Caki2 (cell line): ENCODE measurements around the gene ZNF19. TPM values are rescaled to one million over a fixed set of nuclear protein-coding genes. Genes with fewer than 3 reads are reported as not detected.
"Not testable (repeated sequence)": the region's sequence is repeated elsewhere in the genome, so short reads cannot be mapped to it uniquely, and the experiment has no call there.

ENCODE experiments used
- DNase-seq: peaks from one replicate; pipeline ENCODE4 v3.0.0-alpha.2; 2015; ENCODE audit warnings: low read depth
- in situ Hi-C: cut with HindIII; loops from 2 replicates; pipeline ENCODE4 v1.10.0; 2016; ENCODE audit warnings: low sequenced_read_pairs, low pct_unique_long_range_greater_than_20kb, mixed read lengths
- total RNA-seq: library from RNA; depleted of rRNA; stranded (reverse); fragments of >200 nt; shearing (Covaris generic); gene quantifications from 2 replicates; pipeline ENCODE4 v1.2.3, GENCODE V29; 2014; ENCODE audit warnings: low replicate concordance; rRNA removed

The ZNF19 gene
- 0.98 and 3.0 TPM in 2 replicates for total RNA-seq

DNA sequence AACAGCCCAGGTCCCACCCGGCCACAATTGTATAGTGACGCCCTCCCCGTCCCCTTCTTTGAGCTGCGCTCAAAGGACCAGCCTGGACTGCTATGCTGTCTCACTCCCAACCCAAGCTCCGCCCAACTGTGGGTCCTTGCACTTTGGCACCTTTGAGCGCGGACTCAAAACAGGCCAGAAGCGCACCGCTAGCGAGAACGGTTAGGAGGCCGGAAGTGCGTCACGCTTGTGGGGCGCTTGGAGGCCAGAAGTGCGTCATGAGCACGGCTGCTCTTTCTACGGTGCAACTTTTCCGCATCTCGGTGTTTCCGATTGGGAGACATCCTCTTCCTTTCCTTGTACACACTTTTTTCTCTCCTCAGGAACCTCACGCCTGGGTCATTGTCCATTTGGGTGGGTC lies at the start of gene ZNF19:
ZNF19 (minus strand) TSS at position 203 of the 400 bp plus-strand sequence. CDS start 7,210 bp downstream, outside the sequence.
- in situ Hi-C loops, result no loop called here
- DNase-seq, result no peak

DNA sequence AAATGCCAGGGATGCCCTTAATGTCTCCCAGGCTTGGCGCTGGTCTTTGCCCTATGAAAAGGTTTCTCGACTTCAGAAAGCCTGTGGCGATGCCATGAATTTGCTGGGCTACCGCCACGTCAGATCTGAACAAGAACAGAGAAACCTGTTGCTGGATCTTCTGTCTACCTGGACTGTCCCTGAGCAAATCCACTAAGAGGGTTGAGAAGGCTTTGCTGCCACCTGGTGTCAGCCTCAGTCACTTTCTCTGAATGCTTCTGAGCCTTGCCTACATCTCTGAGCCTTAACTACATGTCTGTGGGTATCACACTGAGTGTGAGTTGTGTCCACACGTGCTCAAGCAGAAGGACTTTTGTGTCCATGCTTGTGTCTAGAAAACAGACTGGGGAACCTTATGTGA lies 48.5 kb upstream of the ZNF19 start:
- DNase-seq, result peak; percentile 22

DNA sequence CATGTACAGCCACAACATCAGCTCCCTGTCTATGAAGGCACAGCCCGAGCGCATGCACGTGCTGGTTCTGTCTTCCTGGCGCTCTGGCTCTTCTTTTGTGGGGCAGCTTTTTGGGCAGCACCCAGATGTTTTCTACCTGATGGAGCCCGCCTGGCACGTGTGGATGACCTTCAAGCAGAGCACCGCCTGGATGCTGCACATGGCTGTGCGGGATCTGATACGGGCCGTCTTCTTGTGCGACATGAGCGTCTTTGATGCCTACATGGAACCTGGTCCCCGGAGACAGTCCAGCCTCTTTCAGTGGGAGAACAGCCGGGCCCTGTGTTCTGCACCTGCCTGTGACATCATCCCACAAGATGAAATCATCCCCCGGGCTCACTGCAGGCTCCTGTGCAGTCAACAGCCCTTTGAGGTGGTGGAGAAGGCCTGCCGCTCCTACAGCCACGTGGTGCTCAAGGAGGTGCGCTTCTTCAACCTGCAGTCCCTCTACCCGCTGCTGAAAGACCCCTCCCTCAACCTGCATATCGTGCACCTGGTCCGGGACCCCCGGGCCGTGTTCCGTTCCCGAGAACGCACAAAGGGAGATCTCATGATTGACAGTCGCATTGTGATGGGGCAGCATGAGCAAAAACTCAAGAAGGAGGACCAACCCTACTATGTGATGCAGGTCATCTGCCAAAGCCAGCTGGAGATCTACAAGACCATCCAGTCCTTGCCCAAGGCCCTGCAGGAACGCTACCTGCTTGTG lies 47.8 kb upstream of the ZNF19 start:
- in situ Hi-C loops, result no loop called here
- DNase-seq, result no peak

More for the DNA sequence above, 48.5 kb upstream of the ZNF19 start:
- in situ Hi-C loops, result no loop called here

DNA sequence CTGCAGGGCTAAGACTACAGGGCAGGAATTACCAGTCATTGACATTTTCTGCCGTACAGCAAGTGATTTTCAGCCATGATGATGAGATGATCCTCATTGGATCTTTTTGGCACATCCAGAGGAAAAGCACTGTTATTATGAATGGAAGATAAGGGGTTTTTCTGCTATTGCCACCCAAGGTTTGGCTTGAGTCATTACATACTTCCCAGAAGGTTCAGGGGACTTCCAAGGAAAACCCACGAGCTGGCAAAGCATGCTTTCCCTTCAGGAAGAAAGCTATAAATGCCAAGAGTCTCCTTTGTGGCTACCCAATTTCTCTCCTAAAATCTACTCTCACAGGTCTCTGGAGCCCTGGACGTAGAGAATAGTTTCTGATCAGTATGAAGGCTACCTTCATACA lies 43.2 kb upstream of the ZNF19 start:
- in situ Hi-C loops, result no loop called here
- DNase-seq, result no peak

DNA sequence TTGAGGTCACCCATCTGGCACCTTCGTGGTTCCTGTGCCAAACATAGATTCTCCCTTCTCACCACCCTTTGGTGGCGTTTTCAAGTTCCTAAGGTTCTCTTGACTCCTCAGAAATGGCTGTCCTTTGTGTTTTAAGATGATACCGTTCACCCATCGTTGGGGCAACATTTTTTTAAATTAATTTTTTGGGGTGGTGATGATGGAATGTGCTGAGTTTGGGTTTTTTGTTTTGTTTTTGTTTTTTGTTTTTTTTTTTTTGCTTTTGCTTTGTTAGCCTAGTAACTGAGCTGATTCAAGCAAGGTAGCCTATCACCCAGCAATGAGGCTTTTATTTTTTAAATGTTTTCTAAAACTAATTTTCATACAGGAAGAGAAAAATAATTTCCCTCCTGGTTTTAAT lies 39.7 kb upstream of the ZNF19 start:
- in situ Hi-C loops, result no loop called here
- no peak for DNase-seq

DNA sequence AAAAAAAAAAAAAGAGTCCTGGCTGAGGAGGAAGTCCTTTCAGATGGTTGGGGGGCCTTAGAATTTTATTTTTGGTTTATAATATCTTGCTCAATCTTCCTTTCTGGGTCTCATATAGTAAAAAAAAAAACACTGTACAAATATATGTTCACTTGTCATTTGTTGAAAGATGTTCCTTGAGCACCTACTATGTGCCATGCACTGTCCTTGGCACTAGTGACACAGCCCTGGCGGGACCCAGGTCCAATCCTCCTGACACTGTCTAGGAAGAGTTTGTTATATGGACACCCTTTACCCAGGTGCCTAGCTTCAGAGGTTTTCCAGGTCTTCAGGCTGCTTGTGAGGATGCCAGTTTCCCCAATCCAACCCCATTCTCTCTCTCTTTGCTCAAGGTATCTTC lies 39.1 kb upstream of the ZNF19 start:
- in situ Hi-C loops, result no loop called here

DNA sequence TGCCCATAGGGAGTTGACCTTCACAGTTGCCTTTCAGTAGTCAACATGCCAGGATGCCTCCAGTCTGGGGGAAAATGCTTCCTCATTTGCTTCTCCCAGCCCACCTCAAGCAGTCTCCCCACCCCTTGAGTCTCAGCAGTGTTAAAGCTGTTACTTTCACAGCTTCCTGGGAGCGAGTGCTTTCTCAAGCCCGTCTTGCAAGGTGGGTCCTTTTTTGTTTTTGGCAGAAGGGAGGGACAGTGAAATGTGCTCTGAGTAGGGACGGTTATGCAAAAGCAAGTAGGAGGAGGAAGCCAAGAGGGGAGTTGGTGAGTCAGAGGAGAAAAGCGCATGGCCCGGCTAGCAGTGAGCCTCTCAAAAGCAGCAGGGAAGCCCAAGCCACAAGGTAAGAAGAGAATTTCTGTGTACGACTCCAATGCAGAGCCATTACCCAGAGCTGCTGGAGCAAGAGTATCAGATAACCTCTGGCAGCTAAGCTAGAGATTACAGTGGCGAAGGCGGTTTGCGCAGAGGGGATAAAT lies 37.0 kb upstream of the ZNF19 start, which contains the start of gene CHST4:
CHST4 (plus strand) TSS at position 316 of the 521 bp plus-strand sequence. CDS start 10,252 bp downstream, outside the sequence.
- in situ Hi-C loops, result no loop called here
- no peak for DNase-seq

More for the DNA sequence above, 39.1 kb upstream of the ZNF19 start:
- DNase-seq, result no peak

DNA sequence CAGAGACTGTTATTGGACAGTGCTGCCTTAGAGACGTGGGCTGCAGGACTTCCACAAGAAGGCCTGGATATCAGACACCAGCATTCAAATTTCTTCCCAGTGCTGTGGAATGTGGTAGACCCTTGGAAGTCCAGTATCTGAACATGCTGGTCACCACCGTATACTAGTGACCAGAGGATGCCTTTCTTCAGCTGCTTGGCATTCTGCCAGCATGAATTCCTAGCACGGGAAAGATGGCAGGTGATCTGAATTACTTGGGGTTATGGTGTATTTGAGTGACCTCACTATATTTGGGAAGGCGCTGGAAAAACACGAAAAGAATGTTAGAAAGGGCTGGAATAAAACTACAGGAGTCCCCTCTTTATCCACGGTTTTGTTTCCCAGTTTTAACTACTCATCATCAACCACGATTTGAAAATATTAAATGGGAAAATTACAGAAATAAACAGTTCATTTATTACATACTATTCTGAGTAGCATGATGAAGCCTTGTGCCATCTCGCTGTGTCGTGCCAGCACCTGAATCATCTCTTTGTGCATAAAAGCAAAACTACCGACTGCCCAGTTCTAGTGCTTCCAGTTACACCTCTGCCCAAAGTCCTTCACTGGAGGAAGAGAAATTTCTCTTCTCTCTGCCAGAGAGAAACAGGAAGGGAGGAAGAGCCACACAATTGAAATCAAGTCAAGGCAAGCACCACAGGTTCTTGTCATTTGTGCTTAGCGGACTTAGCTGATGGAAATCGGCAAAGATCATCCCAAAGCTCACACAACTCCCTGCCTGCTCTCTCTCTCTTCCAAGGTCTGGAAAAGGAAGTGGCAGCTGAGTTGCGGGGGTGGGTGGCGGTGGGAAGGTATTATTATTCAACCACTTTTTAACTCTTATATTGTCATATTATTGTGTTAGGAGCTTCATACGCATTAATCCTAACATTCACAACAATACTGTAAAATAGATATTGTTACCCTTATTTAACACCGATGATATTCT lies 35.7 kb upstream of the ZNF19 start:
- in situ Hi-C loops, result no loop called here
- no peak for DNase-seq

DNA sequence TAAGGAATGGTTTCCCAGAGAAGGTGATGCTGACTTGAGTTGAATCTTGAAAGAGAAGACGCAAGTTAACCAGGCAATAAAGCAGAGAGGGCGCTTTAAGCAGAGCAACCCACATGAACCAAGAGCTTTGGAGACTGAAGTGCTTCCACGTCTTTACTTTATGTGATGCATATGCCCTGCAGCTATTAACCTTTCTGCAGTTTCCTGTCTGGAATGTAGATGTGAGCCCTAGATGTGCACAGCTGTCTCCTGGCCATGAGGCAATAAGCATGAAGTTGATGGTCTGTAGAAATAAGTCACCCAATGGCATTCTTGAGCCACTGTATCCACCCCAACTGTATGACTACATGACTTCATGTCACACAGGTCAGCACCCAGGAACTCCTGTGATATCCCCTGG lies 31.4 kb upstream of the ZNF19 start:
- no peak for DNase-seq
- in situ Hi-C loops, result no loop called here

DNA sequence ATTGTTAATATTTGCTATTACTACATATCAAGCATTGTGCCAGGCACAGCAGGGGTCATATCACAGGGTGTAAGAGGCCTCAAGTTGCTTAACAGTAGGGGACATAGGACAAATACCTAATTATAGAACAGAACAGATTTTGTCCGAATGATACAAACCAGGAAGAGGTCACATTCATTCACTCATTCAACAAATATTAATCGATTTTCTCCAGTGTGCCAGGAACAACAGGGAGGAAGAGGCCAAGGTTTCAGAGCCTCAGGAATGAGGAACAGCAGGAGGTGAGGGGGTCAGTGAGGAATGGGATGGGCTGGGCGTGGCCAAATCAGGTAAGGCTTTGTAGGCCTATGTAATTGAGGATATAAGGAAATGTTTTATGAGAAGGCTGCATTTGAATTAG lies 25.9 kb upstream of the ZNF19 start:
- DNase-seq, result no peak
- in situ Hi-C loops, result no loop called here

DNA sequence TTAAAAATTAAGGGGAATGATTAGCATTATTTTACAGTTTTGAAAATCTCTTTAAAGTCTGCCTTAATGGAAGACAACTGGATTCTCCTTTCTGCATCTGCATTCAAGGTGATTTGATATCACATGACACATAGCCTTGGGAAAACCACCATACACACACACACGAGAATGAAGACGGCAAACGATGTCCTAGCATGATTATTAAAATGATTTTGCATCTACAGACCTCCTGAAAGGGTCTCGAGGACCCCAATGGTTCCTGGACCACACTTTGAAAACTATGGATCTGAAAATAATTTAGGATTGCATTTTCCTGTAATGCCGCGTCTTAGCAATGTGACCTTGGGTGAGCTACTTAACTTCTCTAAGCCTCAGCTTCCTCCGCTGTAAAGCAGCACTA lies 25.4 kb upstream of the ZNF19 start:
- in situ Hi-C loops, result no loop called here
- no peak for DNase-seq

DNA sequence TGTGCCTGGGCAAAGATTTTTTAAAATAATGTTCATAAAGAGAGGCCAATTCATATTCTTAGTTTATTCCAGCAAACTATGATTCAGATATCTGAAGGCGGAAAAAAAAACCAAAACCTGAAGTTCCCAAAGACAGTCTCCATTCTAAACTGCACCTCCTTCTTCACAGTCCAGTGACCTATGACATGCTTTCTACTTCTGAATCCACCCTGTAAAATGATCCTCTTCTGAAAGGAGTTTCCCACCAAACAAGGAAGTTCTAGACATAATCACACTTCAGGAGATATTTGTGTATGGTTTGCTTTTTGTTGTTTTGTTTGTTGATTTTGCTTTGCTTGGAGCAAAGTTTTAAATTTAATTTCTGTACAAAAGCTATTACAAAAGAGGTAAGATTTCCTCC lies 24.2 kb upstream of the ZNF19 start:
- no peak for DNase-seq
- in situ Hi-C loops, result no loop called here

DNA sequence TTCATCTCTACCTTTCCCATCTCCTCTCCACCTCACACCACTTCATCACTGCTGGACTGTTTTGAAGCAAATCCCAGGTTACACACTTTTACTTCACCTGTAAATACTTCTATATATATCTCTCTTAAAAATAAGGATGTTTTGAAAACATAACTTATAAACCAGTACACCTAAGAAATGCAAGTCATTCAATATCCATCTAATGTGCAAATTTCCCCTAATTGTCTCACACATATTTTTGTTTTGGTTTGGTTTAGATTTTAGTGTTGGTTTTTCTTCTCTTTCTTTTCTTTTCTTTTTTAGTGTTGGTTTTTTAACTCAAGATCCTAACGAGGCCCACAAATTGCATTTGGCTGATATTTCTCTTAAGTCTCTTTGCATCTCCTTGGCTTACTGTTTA lies 17.9 kb upstream of the ZNF19 start:
- no peak for DNase-seq
- in situ Hi-C loops, result no loop called here

DNA sequence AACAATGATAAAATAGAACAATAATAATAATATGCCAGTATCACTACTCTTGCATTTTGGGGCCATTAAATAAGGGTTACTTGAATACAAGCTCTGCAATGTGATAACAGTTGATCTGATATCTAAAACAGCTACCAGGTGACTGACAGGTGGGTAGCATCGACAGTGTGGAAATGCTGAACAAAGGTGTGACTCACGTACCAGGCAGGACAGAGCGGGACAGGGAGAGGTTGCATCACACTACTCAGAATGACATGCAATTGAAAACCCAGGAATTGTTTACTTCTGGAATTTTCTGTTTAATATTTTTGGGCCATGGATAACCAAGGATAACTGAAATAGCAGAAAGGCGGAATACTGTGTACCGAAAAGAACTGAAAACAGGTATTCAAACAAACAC lies 15.8 kb upstream of the ZNF19 start:
- no peak for DNase-seq
- in situ Hi-C loops, result no loop called here

DNA sequence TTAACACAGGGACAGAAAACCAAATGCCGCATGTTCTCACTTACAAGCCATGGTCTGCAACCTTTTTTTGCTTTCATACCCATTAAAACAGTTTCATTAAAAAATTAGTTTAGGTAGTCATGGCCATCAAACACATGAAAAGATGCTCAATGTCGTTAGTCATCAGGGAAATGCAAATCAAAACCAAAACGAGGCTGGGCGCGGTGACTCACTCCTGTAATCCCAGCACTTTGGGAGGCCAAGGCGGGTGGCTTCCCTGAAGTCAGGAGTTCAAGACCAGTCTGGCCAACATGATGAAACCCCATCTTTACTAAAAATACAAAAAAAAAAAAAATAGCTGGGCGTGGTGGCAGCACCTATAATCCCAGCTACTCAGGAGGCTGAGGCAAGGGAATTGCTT lies 14.9 kb upstream of the ZNF19 start:
- DNase-seq, in situ Hi-C loops: not testable (repeated sequence)

DNA sequence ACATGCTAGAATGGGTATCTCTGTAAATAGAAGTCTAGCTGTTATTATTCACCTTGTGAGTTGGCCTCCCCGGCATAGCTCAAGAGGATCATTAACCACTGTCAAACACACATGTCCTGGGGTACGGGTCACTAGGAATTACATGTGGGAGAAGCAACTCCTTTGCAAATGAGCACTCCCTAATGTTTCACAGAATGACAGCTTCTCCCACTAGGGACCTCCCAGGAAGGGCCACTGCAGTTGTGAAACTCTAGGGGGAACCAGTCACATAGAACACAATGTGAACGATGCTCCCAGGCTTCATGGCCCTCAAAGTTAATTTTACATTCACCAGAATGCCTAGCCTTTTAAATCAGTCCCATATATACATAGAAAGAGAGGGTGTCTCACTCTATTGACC lies 12.4 kb upstream of the ZNF19 start:
- no peak for DNase-seq
- in situ Hi-C loops, result no loop called here

DNA sequence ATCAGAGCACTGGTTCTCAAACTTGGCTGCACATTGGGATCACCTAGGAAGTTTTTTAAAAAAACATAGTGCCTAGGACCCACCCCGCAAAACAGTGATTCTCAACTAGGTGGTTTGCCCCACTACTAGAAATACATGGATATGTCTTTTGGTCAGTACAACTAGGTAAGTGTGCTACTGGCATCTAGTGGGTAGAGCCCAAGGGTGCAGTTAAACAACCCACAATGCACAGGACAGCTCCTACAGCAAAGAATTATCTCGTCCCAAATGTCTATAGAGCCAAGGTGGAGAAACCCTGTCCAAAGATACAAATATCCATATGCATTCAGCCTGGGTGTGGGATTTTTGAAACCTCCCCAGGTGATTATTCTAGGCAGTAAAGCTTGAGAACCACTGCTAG lies 11.8 kb upstream of the ZNF19 start:
- DNase-seq, result no peak
- in situ Hi-C loops, result no loop called here

DNA sequence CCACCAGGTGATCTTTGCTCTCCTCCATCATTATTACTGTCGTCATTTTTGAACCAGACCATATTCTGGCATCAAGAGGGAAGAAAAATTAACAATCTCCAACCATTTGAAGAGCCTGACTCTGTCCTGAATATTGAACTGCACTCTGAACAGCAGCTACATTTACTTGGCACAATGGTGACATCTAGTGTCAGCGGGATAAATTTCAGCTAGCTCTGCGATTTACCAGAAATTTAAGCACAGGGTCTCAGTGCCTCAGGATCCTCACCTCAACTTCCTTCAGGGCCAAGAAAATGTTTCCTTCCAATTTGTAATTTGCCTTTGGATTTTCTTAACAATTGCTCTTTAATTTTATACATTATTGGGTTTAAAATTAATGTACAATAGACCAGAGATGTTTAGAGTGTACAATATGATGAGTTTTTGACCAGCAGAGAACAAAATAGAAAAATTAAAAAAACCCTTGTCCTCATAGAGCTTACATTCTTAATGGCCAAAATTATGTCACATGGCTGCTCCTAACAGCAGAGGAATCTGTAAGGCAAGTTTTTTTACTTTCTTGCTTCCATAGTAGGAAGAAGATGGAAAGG lies 10.7 kb upstream of the ZNF19 start:
- in situ Hi-C loops, result no loop called here

More for the DNA sequence above, 10.7 kb upstream of the ZNF19 start:
- DNase-seq, result peak; percentile 29
